Measurements from ENCODE around the gene SETBP1.

DNA sequence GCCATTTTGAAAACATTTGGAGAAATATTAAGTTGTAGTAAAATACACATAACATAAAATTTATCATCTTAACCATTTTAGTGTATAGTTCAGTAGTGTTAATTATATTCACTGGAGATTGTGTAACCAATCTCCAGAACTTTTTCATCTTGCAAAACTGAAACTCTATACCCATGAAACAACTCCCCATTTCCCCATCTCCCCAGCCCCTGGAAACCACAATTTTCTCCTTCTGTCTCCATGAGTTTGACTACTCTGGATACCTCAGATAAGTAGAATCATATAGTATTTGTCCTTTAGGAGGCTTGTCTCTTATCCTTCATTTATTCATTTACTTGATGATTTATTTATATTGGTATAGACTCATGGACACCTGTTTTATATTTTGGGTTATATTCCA, 392.9 kb downstream of the SETBP1 start:
- TF ChIP-seq POLR2AphosphoS5 (IDR thresholded peaks at IDR 0.05; ENCODE audit: borderline replicate concordance, low read depth, low read length) = no peak
- TF ChIP-seq EZH2 (IDR thresholded peaks at IDR 0.05) = no peak
- TF ChIP-seq FOXP2 (optimal IDR thresholded peaks at IDR 0.05; ENCODE audit: control extremely low read depth, extremely low read length, insufficient read depth) = no peak

All from SK-N-MC (cell line).